Urinary bladder (tissue), 4 donors: Measurements from ENCODE around the gene CLSTN2. TPM values are rescaled to one million over a fixed set of nuclear protein-coding genes. Genes with fewer than 3 reads are reported as not detected.

Experiments used
- DNase-seq: peaks from one replicate; pipeline ENCODE4 v3.0.0-alpha.2; 2015; ENCODE audit errors: extremely low spot score
- H3K27ac ChIP-seq: one replicate; pipeline ENCODE4 v1.5.1; 2013; ENCODE audit warnings: low read depth, mild to moderate bottlenecking, moderate library complexity
- H3K36me3 ChIP-seq: one replicate; pipeline ENCODE4 v1.6.1; 2013; ENCODE audit warnings: mild to moderate bottlenecking, moderate library complexity; ENCODE audit not compliant: insufficient read depth
- H3K4me1 ChIP-seq: one replicate; pipeline ENCODE4 v1.6.1; 2013; ENCODE audit warnings: mild to moderate bottlenecking, moderate library complexity; ENCODE audit not compliant: insufficient read depth
- H3K4me3 ChIP-seq: one replicate; pipeline ENCODE4 v1.5.1; 2013; ENCODE audit warnings: low read depth, low read length
- WGBS: extraction: QIAGEN DNeasy Blood & Tissue Kit; methylation state at CpG from one replicate; pipeline ENCODE4 v1.1.7; 2013; 5-methylcytosine and 5-hydroxymethylcytosine counted together
- polyA plus RNA-seq: library from polyadenylated mRNA; stranded (reverse); fragments of 200-250 nt; gene quantifications from one replicate; pipeline ENCODE4 v1.2.3, GENCODE V29; 2013
- total RNA-seq: library from RNA; depleted of rRNA; stranded (reverse); fragments of >200 nt; gene quantifications from one replicate; pipeline ENCODE4 v1.2.3, GENCODE V29; 2014
- donor health status: healthy with polysubstance abuse.
- donor health status: healthy.

CLSTN2 gene
- total and polyA plus RNA-seq, 2 donors: 1.1 to 4.9 TPM

DNA sequence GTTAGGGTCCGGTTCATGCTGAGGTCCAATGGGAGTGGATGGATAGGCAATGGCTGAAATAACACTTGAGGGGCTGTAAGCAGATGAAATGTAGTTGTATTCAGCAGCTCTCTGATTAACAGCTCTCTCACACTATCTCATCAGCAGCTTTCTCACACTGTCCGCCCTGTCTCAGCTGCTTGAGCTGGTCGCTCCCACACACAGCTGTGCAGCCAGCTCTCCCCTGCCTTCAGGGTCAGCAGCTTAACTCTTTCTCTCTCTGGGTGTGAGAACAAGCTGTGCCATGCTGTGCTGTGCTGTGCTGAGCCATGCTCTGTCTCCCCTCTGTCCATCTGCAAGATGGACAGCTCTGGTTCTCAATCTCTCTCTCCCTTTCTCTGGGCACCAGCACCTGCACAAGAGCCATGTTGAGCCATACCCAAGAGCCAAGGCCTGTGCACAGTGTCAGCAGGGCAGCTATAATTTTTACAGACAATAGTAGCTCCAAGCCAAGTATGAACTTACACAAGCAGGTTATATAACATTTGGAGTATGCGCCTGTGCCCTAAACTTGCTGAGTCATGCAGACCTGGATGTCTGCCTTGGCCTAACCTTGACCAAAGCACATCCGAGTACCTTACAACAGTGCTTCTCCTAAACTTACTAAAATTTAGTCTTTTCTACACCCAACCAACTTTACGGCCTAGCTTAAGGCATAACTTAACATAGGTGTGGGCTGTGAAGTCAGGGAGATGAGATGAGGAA, 451.5 kb downstream of the CLSTN2 start:
- no peaks in the 10 kb centered on the region for H3K4me1 ChIP-seq
- DNase-seq: no peak
- H3K27ac ChIP-seq: no peak overlapping the region
- 76% methylated on average over 6 of the region's 6 CpGs for WGBS
- no peak overlapping the region for H3K4me3 ChIP-seq
- H3K36me3 ChIP-seq: no peaks in the 10 kb centered on the region

DNA sequence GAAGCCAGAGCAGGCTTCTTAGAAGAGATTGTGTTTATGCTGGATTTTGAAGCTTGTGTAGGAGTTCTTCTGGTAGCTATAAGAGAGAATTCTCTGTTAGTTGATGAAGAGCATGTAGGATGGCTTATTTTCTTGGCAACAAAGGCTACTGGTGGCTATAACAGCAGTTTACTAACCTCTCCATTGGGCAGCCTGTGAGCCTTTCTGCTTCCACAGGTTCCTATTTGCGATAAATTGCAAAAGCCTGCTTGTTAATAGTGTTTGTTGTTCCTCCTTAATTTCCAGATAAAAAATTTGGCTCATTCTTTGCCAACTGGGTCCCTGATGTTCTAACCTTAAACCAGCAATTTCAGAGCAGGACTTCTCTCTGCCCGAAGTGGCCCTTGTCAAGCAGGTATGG, 452.3 kb downstream of the CLSTN2 start:
- WGBS: 96% methylated on average over 2 of the region's 2 CpGs
- Histone ChIP-seq H3K4me1 (no peaks in the 10 kb centered on the region), H3K4me3 (no peak overlapping the region), H3K36me3 (no peaks in the 10 kb centered on the region), H3K27ac (no peak overlapping the region)
- DNase-seq: no peak

DNA sequence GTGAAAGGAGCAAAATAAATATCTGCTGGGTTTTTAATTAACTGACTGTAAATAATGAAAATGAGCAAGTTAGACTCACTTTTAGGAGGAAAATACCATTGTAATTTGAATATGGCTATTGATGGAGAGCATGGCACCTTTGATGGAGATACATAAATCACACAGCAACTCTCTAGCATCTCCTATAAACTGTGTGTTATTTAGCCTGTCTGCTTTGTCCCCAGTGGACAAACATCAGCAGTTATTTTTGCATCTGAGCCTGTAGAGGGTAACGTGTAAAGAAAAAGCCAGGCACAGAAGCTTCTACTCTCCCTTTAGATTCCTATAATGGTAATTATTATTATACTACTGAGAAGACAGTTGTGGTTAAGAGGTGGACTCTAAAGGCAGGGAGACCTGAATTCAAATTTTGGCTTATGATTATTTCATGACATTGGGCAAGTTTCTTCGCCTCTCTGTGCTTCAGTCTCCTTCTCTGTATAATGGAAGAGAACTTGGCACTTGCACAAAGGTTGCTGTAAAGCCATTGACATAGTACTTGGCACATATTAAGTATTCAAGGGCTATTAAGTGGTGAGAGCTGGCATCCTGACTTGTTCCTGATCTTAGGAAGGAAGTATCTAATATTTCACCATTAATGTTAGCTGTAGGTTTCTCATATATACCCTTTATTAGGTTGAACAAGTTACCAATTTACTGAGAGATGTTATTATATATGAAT, 453.4 kb downstream of the CLSTN2 start:
- 78% methylated on average over 2 of the region's 2 CpGs for WGBS
- H3K36me3 ChIP-seq: no peaks in the 10 kb centered on the region
- no peak for DNase-seq
- H3K27ac ChIP-seq: no peak overlapping the region
- no peaks in the 10 kb centered on the region for H3K4me1 ChIP-seq
- no peak overlapping the region for H3K4me3 ChIP-seq

DNA sequence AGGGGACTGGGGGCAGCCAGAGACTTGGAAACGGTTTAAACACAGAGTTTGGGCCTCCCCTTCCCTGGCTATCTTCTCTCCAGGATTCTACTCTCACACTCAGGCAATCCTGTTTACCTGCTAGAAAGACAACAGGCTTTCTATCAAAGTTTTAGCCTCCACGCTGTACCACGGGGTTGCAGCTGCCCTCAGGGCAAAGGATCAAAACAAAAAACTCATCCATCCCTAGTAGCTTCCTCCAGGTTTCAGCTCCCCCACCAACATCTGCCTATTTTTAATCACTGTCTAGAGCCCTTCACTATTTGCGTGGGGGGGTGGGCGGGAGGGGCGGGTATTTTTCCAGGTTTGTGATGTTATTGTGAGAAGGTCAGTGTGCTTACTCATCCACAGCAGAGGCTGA, 456.1 kb downstream of the CLSTN2 start:
- 66% methylated on average over 6 of the region's 6 CpGs for WGBS
- Histone ChIP-seq H3K4me3 (no peak overlapping the region), H3K36me3 (no peaks in the 10 kb centered on the region), H3K4me1 (no peaks in the 10 kb centered on the region), H3K27ac (no peak overlapping the region)
- no peak for DNase-seq

DNA sequence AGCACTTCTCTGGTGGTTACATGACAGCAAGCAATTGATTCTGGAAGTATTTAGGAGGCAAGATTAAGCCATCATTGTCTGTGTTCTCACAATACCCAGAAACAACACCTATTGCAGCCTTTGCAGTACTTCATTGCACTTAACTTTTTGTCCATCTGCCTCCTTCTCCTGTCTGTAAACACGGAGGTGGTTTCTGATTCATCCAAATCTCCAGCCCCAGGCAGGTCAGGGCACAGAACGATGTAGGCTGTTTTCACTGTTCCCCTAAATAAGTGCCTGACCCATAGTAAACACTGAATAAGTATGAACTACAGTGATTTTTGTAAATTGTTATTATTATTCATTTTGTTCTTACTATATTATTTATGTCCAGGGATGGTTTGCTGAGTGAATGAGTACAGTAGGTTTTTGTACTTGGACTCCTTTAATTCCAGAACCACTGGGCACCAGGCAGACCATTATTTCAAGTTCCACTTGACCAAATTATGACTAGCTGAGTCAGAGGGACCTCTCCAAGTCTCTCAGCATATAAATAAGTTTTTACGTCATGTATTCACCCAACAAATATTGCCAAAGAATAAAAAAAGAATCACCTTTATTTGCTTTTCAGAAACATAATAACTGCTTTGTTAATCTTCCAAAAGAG, 459.6 kb downstream of the CLSTN2 start:
- DNase-seq: no peak
- Histone ChIP-seq H3K4me1 (no peaks in the 10 kb centered on the region), H3K27ac (no peak overlapping the region), H3K4me3 (no peak overlapping the region), H3K36me3 (no peaks in the 10 kb centered on the region)
- WGBS: 73% methylated on average over 3 of the region's 3 CpGs

DNA sequence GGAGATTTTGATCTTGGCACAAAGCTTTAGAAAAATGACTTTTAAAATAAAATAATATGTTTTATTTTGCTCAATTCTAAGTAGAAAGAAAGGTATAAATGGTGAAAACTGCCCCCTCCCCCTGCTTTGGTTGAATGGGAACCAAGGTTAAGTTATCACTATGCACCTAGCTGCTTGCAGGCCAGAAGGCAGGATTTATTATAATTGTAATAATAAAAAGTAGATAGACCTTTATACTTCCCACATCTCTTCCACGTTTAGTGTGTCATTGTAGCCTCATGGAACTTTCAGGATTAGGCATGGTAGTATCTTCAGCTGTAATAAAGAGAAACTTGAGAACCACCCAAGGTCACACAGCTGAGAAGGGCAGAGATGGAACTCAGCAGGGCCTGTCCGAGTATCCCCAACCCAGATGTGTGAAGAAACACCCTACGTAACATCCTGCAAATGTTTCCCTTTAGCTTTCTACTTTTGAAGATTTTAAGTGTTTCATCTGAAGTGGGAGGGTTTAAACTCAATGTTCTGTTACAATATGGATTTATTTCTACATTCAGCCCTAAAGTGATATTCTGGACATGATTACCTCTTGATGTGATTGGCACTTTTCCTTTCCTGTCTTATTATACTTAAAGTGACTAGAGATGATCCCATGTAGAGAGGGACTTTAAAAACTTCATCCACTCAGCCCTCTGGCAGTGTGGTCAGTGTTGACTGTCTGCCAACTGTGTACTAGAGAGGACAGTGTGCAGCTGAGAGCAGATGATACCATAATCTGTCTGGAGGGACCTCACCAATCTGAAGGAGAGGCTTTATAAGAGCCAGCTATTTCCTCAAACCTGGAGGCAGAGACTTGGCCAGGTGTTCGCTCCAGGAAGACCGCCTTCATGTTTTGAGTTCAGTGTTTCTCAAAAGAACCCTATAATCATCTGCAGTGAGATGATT, 460.4 kb downstream of the CLSTN2 start:
- Histone ChIP-seq H3K4me1 (no peaks in the 10 kb centered on the region), H3K27ac (no peak overlapping the region), H3K4me3 (no peak overlapping the region), H3K36me3 (no peaks in the 10 kb centered on the region)
- DNase-seq: no peak
- WGBS: 71% methylated on average over 5 of the region's 5 CpGs

DNA sequence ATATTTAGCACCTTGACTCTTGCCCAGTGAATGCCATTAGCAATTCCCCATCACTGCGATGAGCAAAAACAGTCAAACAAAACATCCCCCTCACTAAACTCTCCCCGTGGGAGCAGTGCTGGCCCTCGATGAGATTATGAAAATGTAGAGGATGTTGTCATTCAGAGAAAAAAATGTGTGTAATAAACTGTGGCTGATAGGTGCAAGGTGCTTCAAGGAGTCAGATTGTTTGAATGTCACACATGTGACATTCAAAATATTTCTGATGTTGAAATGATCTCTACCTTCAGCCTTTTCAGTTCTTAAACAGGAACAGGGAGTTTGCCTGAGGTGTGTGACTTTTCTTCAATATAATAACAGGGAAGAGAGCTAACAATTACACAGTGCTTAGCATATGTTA, 461.1 kb downstream of the CLSTN2 start:
- Histone ChIP-seq H3K36me3 (no peaks in the 10 kb centered on the region), H3K4me1 (no peaks in the 10 kb centered on the region), H3K27ac (no peak overlapping the region), H3K4me3 (no peak overlapping the region)
- 57% methylated on average over 3 of the region's 3 CpGs for WGBS
- no peak for DNase-seq

DNA sequence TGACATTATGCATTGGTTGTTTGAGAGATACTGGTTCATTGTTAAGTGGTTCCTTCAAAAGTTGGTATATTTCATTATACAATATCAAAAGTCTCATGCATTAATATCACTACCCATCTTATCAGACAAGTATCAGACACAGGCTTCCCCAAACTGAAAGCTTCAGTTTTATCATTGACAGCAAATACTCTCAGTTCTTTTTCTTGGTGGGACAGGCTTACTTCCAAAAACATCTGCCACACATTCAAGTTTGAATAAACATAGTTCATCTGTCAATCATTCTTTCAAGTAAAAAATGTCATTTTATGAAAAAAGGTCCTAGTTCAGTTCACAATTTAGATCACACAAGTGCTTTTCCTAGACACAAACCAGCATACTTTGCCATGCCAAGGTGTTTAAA, 462.9 kb downstream of the CLSTN2 start:
- H3K27ac ChIP-seq: no peak overlapping the region
- H3K36me3 ChIP-seq: no peaks in the 10 kb centered on the region
- H3K4me1 ChIP-seq: no peaks in the 10 kb centered on the region
- H3K4me3 ChIP-seq: no peak overlapping the region
- no peak for DNase-seq

DNA sequence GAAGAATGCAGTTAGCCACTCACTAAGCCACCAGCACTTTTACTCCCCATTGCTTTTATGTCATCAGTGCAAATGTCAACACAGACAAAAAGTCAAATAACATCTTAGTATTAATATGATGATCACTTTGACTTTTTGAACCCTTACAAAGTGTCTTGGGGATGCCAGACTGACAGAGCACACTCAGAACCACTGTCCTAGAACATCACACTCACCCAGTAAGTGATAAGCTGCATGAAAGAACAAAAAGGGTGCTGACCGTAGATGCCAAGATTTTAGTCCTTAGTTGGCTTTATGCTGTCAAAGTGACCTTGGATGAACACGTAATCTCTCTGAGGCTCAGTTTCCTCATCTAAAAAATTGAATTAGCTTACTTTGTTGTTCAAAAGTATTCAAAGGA, 463.4 kb downstream of the CLSTN2 start:
- WGBS: 71% methylated on average over 2 of the region's 2 CpGs
- no peak for DNase-seq

DNA sequence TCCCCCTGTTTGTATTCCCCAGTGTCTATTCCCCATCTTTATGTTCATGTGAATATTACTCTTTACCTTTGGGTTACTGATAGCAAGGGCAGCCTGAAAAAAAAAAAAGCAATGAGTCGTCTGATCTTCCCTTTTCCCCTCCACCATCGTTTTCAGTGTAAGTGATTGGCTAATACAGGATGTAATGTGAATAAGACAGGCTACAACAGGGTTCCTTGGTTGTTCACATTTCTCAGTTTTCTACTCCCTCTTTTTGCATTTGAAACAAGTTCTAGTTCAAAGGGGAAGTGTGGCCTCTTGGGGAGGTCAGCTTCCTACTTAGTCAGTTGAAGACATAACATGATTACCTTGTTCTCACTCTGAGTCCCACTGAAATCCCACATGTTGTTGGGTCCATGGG, 464.9 kb downstream of the CLSTN2 start:
- 49% methylated on average over 2 of the region's 2 CpGs for WGBS
- no peak for DNase-seq
- no peaks in the 10 kb centered on the region for H3K4me1 ChIP-seq
- H3K36me3 ChIP-seq: no peaks in the 10 kb centered on the region
- H3K27ac ChIP-seq: no peak overlapping the region
- no peak overlapping the region for H3K4me3 ChIP-seq

More for the DNA sequence above, 463.4 kb downstream of the CLSTN2 start:
- no peaks in the 10 kb centered on the region for H3K4me1 ChIP-seq
- no peak overlapping the region for H3K27ac ChIP-seq
- H3K4me3 ChIP-seq: no peak overlapping the region
- H3K36me3 ChIP-seq: no peaks in the 10 kb centered on the region

DNA sequence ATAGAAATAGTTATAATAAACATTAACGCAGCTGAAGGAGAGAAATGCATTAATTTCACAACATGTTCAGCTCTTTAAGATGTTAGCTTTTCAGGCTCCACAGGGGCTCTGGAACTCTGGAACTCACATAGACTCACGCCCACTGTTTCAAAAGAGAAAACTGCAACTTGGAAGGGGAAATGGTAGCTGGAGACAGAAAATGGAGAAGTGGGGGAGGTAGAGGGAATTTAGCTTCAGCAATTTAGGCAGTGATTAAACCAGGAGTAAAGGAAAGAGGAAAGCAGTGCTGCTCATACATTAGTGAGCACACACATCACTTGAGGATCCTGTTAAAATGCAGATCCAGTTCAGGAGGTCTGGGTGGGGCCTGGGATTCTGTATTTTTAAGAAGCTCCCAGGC, 468.1 kb downstream of the CLSTN2 start:
- WGBS: 89% methylated on average over 2 of the region's 2 CpGs
- Histone ChIP-seq H3K4me1 (no peaks in the 10 kb centered on the region), H3K27ac (no peak overlapping the region), H3K4me3 (no peak overlapping the region), H3K36me3 (no peaks in the 10 kb centered on the region)
- no peak for DNase-seq

DNA sequence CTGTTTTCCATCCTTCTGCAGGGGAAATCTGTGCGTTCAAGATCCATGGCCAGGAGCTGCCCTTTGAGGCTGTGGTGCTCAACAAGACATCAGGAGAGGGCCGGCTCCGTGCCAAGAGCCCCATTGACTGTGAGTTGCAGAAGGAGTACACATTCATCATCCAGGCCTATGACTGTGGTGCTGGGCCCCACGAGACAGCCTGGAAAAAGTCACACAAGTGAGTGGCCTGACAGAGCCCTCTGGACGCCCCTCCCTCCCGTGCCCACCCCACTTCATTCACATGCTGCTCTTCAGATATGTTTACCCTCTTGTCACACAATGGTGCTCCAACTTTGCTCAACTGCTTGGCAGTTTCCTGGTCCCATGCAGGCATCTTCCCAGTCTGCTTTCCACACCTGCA, 468.6 kb downstream of the CLSTN2 start:
- H3K36me3 ChIP-seq: no peaks in the 10 kb centered on the region
- no peak for DNase-seq
- H3K27ac ChIP-seq: no peak overlapping the region
- 80% methylated on average over 6 of the region's 6 CpGs for WGBS
- no peaks in the 10 kb centered on the region for H3K4me1 ChIP-seq
- no peak overlapping the region for H3K4me3 ChIP-seq

DNA sequence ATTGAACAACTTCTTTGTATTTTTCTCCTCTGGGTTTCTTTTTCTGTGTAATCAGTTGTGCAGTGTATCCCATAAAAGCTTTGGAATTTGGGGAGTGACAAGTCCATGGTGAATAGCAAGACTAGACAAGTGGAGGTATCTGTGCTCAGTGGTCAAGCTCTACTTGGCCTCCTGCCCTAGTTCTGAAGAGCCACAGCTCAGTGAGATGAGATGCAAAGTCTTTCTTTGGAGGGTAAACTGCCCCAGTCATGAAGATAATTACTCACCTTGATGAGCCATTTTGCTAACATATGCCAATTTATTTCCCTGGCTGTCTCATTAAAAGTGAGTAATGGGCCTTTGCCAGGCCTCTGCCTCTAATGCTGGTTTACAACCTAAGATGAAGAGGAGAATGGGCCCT, 471.7 kb downstream of the CLSTN2 start:
- Histone ChIP-seq H3K4me1 (no peaks in the 10 kb centered on the region), H3K36me3 (no peaks in the 10 kb centered on the region), H3K4me3 (no peak overlapping the region), H3K27ac (no peak overlapping the region)
- DNase-seq: no peak
